ENCODE results near the gene RRP9.
A peak's percentile ranks its signal among the peaks of the same experiment; 100 is the strongest.

Gene RRP9

GRCh38 chr3:51896607-51897305 lies 44.9 kb downstream of the RRP9 start:
- Histone ChIP-seq H3K4me3 (ENCODE audit: severe bottlenecking) (no peak overlapping the region), H3K4me1 (ENCODE audit: insufficient read depth, poor library complexity, severe bottlenecking) (no peaks in the 10 kb centered on the region), H3K9me3 (ENCODE audit: severe bottlenecking) (no peaks in the 10 kb centered on the region), H3K36me3 (ENCODE audit: low read depth) (no peaks in the 10 kb centered on the region), H3K27ac (ENCODE audit: poor library complexity, severe bottlenecking) (peak overlapping the region; percentile 31), H3K27me3 (ENCODE audit: insufficient read depth, poor library complexity, severe bottlenecking) (no peaks in the 10 kb centered on the region)
- TF ChIP-seq, protein P1, sequence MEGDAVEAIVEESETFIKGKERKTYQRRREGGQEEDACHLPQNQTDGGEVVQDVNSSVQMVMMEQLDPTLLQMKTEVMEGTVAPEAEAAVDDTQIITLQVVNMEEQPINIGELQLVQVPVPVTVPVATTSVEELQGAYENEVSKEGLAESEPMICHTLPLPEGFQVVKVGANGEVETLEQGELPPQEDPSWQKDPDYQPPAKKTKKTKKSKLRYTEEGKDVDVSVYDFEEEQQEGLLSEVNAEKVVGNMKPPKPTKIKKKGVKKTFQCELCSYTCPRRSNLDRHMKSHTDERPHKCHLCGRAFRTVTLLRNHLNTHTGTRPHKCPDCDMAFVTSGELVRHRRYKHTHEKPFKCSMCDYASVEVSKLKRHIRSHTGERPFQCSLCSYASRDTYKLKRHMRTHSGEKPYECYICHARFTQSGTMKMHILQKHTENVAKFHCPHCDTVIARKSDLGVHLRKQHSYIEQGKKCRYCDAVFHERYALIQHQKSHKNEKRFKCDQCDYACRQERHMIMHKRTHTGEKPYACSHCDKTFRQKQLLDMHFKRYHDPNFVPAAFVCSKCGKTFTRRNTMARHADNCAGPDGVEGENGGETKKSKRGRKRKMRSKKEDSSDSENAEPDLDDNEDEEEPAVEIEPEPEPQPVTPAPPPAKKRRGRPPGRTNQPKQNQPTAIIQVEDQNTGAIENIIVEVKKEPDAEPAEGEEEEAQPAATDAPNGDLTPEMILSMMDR (IDR thresholded peaks at IDR 0.05; ENCODE audit: poor library complexity, severe bottlenecking) = no peak
- ATAC-seq (ENCODE audit: low read depth) (no peak), DNase-seq (ENCODE audit: low spot score) (no peak)

GRCh38 chr3:51894939-51895338 lies 46.8 kb downstream of the RRP9 start:
- Histone ChIP-seq H3K9me3 (ENCODE audit: severe bottlenecking) (no peaks in the 10 kb centered on the region), H3K27me3 (ENCODE audit: insufficient read depth, poor library complexity, severe bottlenecking) (no peaks in the 10 kb centered on the region), H3K4me3 (ENCODE audit: severe bottlenecking) (no peak overlapping the region), H3K4me1 (ENCODE audit: insufficient read depth, poor library complexity, severe bottlenecking) (no peaks in the 10 kb centered on the region), H3K27ac (ENCODE audit: poor library complexity, severe bottlenecking) (no peak overlapping the region), H3K36me3 (ENCODE audit: low read depth) (no peaks in the 10 kb centered on the region)
- no peak for DNase-seq (ENCODE audit: low spot score)
- TF ChIP-seq, protein P1 (IDR thresholded peaks at IDR 0.05; ENCODE audit: poor library complexity, severe bottlenecking) = no peak
- no peak for ATAC-seq (ENCODE audit: low read depth)

DNA sequence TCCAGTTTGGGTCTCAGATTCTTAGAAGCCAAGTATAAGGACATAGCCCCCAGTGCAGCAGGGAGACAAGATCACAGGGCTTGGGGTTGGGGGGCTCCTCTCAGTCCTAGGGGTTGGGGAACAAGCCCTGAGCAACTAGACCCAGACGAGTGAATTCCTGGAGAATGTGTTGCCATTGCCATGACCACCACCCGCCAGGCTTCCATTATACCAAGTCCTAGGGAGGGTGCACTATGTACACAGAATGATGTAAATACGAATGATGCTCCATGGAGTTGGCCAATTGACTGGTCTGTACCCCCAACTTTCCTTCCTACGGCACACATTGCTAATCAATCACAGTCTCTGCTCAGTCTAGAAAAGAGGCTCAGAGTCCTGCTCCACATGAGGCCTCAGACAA lies 47.3 kb downstream of the RRP9 start:
- Histone ChIP-seq H3K9me3 (ENCODE audit: severe bottlenecking) (no peaks in the 10 kb centered on the region), H3K4me3 (ENCODE audit: severe bottlenecking) (no peak overlapping the region), H3K27ac (ENCODE audit: poor library complexity, severe bottlenecking) (no peak overlapping the region), H3K36me3 (ENCODE audit: low read depth) (no peaks in the 10 kb centered on the region), H3K27me3 (ENCODE audit: insufficient read depth, poor library complexity, severe bottlenecking) (no peaks in the 10 kb centered on the region), H3K4me1 (ENCODE audit: insufficient read depth, poor library complexity, severe bottlenecking) (no peaks in the 10 kb centered on the region)
- no peak for ATAC-seq (ENCODE audit: low read depth)
- DNase-seq (ENCODE audit: low spot score) = no peak
- TF ChIP-seq, protein P1 (IDR thresholded peaks at IDR 0.05; ENCODE audit: poor library complexity, severe bottlenecking) = no peak

DNA sequence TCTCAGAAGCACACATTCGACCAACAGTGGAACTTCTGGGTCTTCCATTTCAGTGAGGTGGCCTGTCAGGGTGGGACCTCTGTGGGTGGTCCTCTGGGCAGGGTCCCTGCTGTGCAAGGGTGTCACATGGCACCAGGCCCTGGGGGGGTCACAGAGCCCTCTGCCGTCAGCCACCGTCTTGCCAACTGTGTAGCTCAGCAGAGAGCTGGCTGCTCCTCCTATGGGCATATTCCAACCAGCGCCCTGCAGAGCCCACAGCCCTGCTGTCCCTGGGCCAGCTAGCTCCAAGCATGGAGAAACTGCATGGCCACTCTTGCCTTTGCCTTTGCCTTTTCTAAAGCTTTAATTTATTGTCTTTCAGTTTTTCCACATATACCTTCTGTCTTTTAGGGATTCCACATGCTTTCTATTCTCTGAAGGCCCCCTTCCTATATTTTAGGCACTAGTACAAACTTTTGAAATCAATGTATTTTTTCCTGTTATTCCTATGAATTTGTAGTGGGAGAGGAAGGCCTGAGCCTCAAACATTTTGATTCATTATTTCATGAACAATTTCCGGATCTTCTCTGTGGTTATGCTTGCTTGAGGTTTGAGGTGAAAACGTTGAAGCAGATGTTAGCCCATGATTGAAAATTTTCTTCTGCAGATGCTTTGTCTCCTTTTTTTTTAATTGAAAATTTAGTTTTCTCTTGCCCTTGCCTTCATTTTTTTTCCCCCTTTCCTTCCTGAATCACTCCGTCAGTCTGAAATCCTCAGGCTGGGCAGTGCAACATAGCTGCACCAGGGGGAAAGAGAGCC lies 50.3 kb downstream of the RRP9 start:
- H3K4me1 ChIP-seq (ENCODE audit: insufficient read depth, poor library complexity, severe bottlenecking) = peaks cover 3% of the 10 kb centered on the region
- ATAC-seq (ENCODE audit: low read depth) (no peak), DNase-seq (ENCODE audit: low spot score) (no peak)
- H3K27me3 ChIP-seq (ENCODE audit: insufficient read depth, poor library complexity, severe bottlenecking) = no peaks in the 10 kb centered on the region
- no peak overlapping the region for H3K27ac ChIP-seq (ENCODE audit: poor library complexity, severe bottlenecking)
- no peak overlapping the region for H3K4me3 ChIP-seq (ENCODE audit: severe bottlenecking)
- no peaks in the 10 kb centered on the region for H3K36me3 ChIP-seq (ENCODE audit: low read depth)
- no peaks in the 10 kb centered on the region for H3K9me3 ChIP-seq (ENCODE audit: severe bottlenecking)
- TF ChIP-seq, protein P1 (IDR thresholded peaks at IDR 0.05; ENCODE audit: poor library complexity, severe bottlenecking) = no peak

Data from RWPE2 (cell line).